COLO668 (cell line): ENCODE measurements around the gene ANKRD44.

Source experiments
- DNase-seq: peaks from one replicate; lab custom pipeline; 2025; ENCODE audit not compliant: unreplicated experiment; lab: John Stamatoyannopoulos, UW

ANKRD44 gene

DNA sequence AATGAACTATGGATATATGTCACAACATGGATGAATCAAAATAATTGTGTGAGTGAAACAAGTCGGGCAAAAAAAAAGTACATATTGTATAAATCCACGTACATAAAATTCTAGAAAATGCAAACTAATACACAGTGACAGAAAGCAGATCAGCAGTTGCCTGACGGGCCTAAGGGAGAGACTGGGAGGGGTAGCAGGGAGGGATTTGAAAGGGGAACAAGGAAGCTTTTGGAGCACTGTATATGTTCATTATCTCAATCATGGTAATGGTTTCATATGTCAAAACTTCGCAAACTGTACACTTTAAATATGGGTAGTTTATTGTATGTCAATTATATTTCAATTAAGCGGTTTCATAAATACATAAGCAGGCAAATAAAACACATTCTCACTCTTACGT, 153.8 kb downstream of the ANKRD44 start:
- DNase-seq, result no peak

DNA sequence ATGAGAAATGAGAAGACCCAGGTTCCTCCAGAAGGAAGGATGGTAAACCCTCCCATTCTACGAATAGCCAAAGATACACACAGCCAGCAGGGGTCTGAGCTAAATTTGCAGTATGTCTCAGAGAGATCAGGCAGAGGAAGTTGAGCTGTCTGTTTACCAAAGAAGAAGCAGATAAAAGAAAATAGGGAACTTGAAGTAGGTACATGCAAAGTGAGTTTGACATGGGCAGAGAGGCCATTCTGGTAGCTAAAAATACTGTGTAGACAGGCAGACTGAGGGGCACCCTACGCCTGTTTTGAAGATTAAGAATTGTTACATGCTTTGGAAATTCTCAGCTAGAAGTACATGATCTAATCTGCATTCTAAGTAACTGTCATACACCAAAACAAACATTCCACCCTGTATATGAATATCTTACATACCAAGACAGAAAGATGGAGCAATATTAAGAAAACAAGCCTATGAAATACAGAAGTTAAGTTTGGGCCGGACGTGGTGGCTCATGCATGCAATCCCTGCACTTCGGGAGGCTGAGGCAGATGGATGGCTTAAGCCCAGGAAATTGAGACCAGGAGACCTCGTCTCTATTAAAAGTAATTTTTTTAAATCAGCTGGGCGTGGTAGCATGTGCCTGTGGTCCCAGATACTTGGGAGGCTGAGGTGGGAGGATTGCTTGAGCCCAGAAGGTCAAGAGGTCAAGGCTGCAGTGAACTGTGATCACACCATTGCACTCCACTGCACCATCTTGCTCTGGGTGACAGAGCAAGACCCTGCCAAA, 157.9 kb downstream of the ANKRD44 start:
- no peak for DNase-seq

DNA sequence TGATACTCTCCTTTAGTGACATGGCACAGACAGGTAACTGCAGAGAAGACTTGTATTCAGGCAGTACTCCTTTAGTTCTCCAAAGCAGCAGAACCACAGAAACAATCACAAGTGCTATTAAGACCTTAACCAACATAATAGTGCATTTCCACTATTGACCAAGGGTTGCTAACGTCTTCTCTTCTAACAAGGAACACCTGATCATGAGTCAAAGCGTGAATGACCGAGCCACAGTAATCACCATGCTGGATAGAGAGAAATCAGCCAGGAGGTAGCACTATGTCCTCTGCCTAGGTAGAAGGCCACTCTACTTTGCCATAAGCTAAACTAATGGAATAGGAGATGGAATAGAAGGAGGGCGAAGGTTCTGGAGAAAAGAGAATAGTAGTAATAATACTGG, 161.0 kb downstream of the ANKRD44 start:
- DNase-seq, result no peak

DNA sequence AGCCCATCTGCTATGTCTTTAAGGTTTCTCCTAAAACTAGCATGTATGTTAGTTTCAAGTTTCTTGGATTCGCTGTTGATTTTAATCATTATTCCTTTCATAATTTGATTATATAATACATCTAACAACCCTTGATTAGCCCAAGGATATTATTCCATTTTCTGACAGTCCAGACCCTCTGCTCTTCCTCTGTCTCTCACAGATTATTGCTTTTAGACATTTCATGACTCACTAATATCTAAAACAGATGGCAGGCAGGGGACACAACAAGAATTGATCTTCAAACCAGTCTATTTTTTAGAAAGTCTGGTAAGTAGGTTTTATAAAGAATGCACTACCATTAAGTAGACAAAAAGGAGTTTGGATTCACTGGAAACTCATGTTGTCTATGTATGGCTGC, 162.2 kb downstream of the ANKRD44 start:
- DNase-seq, result no peak

DNA sequence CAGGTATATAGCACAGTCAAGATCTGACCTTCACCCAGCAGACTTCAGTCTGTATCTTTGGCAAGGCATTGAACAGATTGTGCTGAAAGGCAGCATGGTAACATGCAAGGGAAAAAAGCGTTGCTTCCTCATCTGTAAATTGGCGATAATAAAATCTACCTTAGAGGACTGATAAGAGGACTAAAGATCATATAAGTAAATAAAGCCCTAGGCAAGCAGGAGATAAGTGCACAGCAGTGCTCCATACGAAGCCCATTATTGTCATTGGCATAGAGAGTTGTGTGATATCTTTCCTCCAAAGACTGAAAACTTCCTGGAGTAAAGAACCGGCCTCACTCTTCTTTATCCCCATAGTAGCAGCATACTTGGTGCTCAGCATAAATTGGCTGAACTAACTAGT, 162.6 kb downstream of the ANKRD44 start:
- no peak for DNase-seq

DNA sequence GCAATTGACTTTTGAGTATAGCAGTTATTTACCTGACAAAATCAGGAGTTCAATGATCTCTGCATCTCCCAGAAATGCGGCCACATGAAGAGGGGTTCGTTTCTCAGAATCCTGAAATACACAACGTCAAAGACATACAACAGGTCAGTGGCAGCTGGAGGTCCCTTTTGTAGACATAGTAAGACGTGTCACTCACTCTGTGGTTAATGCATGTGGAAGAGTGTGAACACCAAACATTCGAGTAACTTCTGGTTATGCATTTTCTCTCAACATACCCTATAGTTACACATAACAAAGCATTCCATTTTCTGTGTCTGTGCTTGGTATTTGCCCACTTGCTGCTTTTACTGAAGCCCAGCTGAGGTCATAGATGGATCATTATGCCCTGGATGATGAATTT, 163.6 kb downstream of the ANKRD44 start:
- DNase-seq, result no peak

DNA sequence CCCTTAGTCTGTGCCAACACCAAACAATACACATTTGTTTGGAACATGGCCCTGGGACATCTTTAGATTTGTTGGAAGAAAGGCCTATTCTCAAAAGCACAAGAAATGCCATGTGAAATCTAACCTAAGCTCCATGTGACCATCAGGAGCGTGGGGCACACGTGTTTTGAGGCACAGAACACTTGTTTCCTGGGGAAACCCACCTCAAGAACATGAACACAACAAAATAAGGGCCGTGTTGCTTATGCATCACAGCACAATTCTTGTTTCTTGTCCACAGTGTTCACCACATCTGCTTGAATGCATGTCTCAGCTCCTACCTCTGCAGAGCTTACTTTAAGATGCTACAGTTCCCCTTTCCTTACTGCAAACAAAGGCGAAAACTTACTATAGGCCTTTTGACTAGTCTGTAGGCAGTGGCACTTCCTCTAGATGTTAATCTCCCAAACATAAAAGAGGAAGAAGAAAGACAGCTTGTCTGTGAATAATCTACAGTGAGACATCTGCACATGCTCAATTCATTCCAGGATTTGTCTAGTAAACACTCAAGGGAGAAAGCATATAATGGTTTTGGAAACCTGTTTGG, 165.0 kb downstream of the ANKRD44 start:
- DNase-seq, result no peak

DNA sequence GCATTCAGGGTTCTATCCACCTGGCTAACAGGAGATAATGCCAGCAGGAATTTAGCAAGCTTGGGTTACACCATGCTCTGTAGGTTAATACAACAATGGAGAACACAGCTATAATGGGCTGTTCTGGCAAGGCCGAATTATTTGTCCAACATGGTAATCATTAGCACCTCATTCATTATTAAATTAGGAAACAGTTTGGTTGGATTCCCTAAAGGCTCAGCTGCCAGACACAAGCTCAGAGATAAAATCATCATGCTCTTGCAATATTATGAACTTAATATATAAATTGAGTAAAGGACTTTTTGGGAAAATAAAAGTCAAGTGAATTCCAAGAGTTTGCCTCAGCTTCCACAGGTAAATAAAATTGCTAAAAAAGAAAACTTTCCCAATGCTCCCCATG, 166.4 kb downstream of the ANKRD44 start:
- no peak for DNase-seq

DNA sequence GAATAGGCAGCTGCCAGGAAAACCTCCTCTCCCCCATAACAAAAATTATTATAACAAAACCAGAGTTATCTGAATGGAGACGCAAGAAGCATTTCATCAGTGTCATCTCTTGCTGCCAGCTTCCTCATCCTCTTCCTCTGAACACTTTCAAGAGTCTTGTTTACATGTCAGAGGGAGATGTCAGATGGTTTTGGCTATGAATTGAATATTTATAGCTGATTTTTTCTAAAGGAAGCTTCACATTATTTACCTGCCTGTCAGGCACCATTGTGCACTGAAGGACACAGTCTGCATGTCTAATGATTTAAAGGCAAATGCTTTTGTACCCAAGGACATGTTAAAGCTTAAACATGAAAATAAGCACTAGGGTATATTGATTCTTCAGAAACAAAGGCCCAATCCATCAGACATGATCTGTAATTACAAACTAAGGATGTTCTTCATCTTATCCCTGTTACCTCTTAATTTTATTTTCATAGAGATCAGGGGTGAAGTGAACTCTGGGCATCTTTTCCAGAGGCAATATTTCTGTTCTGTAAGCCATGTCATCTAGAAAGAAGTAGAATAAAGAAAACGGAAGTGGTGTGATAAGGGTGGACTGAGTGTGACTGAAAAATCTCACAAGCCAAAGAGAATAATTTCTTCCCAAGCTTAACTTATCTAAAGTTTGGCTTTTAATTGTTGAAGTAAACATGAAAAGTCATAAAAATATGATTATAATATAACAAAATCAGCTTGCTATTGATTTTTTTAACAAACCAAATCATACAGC, 168.7 kb downstream of the ANKRD44 start:
- DNase-seq, result no peak

DNA sequence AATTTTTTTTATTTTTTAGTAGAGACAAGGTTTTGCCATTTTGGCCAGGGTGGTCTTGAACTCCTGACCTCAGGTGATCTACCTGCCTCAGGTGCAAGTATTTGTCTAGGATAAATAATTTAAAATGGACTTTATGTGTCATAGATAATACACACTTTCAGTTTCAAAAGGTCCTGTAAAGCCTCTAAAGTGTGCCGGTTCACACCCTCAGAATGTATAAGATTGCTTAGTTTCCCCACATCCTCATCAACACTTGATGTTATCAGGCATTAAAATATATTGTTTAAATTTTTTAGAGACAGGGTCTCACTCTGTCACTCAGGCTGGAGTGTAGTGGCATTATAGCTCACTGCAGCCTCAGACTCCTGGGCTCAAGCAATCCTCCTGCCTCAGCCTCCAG, 170.5 kb downstream of the ANKRD44 start:
- DNase-seq, result no peak

DNA sequence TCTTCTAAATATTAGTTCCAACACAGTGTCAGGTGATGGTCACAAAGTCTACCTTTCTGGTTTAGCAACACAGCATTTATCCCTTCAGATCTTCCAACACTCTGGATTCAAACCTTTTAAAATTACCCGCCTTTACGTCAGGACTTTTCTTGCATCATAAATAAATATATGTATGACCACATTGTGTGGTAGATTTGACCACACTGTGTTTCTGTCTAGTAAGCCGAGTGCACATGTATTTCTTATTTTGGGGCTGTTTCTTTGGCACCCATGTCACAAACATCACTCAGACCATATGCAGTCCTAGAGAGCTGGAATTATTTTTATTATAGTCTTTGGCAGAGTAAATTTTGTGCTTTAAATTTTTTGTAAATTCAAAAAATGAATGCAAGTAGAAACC, 172.1 kb downstream of the ANKRD44 start:
- DNase-seq, result no peak

DNA sequence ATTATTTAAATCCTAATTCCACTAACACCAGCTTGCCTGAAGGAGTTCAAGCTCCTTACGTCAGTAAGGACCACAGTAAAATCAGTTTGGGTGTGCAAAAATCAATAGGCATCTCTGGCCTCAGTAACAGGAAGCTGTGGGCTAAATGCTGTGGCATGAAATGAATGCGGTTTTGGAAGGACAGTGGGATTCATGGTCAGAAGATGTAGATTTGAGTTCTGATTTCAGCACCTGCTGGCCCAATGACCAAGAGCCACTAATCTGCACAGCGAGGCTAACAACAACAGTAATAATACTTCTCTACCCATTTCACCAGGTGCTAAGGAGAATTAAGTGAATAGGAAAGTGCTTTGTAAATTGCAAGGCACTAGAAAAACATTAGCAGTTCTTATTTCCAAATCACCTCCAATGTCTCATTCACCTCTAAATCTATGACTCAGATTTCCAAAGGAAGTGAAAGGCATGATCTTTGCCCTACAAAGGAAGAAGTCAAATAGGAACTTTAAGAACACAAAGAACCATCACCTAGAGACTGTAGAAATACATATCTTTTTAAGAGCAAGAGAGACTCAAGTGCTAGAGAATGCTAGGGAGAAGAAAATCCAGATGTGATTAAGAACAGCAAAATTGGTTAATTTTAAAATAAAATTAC, 172.6 kb downstream of the ANKRD44 start:
- DNase-seq, result no peak

DNA sequence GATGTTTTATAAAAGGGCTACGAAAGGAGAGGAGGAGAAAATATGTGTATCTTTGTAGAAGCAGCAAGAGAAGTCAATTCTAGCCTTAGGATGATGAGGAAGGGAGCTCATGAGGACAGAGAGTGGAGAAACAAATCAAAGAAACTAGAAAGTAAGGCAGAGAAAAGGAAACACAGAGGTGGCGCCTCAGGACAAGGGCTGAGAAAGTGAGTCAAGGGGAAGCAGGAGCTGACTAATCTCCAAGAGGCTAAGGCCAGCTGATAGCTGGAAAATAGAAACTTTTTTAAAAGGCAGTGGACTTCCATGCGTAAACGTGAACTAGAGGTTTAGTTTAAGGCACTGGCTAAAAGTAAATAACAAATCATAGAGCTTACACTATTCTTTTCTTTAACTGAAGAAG, 173.3 kb downstream of the ANKRD44 start:
- no peak for DNase-seq

DNA sequence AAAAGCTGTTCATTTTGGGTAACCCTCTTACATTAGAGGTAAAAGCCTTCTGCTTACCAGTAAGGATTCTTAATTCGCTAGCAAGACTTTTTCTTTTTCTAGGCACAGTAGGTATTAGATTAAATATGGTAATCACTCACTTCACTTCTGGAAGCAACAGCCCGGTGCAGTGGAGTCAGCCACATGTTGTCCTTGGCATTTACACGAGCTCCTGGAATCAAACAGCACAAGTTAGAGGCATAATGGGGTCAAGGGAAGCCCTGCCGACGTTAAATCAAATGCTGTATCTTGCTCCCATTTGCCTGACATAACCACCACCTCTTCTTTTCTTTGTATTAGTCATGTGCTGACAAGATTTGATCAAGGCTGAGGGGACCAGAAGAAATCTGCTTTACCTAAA, 174.1 kb downstream of the ANKRD44 start:
- no peak for DNase-seq

DNA sequence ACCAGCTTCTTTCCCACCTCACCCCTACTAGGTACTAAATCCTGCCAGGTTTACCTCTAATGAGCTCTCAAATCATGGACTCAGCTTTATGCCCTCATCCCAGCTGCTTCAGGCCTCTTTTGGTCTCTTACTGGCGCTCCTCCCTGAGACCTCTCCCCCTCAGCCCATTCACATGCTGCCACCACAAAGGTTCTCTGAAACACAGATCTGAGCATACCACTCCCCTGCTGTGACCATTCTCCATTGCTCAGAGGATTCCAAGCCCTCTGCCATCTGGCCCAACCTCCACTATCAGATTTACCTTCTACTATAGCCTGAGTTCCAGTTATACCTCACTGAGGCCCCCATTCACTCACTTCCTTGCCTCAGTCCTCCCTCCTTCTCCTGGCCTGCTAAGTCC, 174.8 kb downstream of the ANKRD44 start:
- no peak for DNase-seq

DNA sequence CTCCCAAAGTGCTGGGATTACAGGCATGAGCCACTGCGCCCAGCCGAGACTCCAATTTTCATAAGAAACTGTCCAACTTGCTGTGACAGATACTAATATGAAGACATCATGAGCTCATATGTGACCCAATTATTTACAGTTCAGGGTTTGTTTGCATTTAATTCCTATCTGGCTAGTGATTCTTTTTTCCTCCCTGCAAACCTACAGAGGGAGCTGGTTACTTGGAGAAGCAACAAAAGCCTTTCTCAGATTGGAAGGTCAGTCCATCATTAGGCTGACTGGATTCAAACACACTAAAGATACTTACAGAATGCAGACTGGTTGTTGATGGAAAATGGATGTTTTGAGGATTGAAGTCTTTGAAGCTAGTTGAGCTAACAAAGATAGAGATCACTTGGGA, 176.4 kb downstream of the ANKRD44 start:
- no peak for DNase-seq

DNA sequence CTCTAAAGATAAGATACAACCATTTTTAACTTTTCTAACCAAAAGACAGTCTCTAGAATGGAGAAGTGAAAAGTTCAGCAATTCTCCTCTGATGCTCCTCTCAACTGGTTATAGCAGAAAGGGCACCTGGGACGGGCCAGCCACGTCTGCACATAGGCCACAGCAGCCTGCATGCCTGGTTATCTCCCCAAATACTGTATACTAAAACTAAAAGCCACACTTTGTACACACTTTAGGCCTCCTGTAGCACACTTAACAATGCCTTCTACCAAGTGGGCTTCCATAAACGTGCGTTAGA, 179.1 kb downstream of the ANKRD44 start:
- no peak for DNase-seq

DNA sequence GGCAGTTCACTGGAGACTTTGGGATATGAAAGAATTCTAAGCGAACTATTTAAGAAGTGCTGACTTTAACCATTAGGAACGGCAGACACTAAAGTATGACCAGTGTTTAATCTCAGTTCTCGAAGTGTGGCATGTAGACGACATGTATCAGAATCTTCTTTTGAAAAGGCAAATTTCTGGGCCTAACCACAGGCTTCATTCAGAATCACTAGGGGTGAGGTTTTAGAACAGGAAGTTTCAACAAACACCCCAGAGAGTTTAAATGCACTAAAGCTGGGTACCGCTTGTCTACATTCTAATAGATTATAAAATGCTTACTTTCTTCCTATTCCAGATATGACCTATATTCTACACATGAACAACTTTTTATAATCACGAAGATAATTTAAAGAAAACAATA, 180.3 kb downstream of the ANKRD44 start:
- DNase-seq, result no peak

DNA sequence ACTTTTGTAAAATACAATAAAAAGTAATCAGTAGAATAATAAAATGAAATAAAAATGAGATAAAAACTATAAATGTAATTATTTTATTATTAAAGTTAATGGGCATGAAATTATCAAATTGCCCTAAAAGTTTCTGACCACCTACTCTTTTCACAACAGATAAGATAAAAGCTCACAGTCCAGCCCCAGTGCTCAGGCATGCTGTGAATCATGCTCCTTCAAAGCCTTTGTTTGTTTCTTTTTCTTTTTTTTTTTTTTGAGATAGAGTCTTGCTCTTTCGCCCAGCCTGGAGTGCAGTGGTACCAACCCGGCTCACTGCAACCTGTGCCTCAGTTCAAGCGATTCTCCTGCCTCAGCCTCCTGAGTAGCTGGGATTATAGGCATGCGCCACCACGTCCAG, 181.7 kb downstream of the ANKRD44 start:
- no peak for DNase-seq

DNA sequence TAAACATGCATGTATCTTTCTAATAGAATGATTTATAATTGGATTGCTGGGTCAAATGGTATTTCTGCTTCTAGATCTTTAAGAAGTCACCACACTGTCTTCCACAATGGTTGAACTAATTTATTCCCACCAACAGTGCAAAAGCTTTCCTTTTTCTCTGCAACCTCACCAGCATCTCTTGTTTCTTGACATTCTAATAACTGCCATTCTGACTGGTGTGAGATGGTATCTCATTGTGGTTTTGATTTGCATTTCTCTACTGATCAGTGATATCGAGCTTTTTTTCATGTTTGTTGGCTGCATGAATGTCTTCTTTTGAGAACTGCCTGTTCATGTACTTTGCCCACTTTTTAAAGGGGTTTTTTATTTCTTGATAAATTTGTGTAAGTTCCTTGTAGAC, 182.5 kb downstream of the ANKRD44 start:
- DNase-seq, result no peak

DNA sequence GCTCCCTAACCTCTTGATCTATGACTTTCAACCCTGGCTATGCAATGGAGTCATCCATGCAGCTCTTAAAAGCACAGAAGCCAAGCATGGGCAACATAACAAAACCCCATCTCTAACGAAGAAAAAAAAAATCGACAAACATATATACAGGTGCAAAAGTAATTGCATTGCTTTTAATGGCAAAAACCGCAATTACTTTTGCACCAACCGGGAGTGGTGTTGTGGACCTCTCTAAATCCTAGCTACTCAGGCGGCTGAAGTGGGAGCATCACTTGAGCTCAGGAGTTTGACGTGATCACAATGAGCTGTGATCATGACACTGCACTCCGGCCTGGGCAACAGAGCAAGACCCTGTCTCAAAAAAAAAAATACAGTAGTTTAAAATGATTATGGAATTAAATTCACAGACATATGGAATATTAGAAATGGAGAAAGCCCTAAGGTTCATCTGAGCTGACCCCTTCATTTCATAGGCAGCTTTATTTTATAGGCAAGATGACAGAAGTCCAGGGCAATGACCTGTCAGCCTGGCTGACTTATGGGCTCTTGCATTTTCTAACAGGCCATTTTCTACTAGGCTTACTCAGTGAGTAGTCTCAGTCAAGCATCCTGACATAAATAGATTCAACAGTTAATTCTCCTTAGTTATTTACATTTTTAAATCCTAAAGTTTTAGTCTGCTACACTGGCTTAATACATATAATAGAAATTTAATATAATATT, 183.8 kb downstream of the ANKRD44 start:
- no peak for DNase-seq
